RPMI7951 (cell line): ENCODE data around the gene PIGBOS1. TPM values are rescaled to one million over a fixed set of nuclear protein-coding genes. Genes with fewer than 3 reads are reported as not detected.
"Not testable (repeated sequence)": the region's sequence is repeated elsewhere in the genome, so short reads cannot be mapped to it uniquely, and the experiment has no call there.

Experiments
- DNase-seq: peaks from one replicate; pipeline ENCODE4 v3.0.0-alpha.2; 2012; ENCODE audit warnings: low read depth
- total RNA-seq: library from RNA; depleted of rRNA; stranded (reverse); fragments of >200 nt; shearing (Covaris generic); gene quantifications from 2 replicates; pipeline ENCODE4 v1.2.3, GENCODE V29; 2014

The PIGBOS1 gene
- total RNA-seq, 1 experiment from 2014 or later, result 25.6 TPM

- DNase-seq, result no peak
These were observed 21.6 kb downstream of the PIGBOS1 start for GRCh38 chr15:55297315-55297714.

- DNase-seq, result peak; percentile 81
These were observed 28.3 kb downstream of the PIGBOS1 start for GRCh38 chr15:55290528-55291057.

- DNase-seq, result peak; percentile 81
These were observed 29.0 kb downstream of the PIGBOS1 start, which contains the start of gene RAB27A for GRCh38 chr15:55289746-55290527. Gene RAB27A, minus strand, starts transcription at chr15:55289813. Its CDS starts 54,879 bp downstream, at chr15:55234934.

GRCh38 chr15:55289011-55289745, 29.7 kb downstream of the PIGBOS1 start:
- peak; percentile 72 for DNase-seq

GRCh38 chr15:55288006-55288717, 30.8 kb downstream of the PIGBOS1 start:
- DNase-seq, result no peak

- DNase-seq, result not testable (repeated sequence)
These were observed 32.3 kb downstream of the PIGBOS1 start for GRCh38 chr15:55286442-55287189.

GRCh38 chr15:55284426-55284825, 34.5 kb downstream of the PIGBOS1 start:
- DNase-seq, result no peak

GRCh38 chr15:55283379-55284147, 35.4 kb downstream of the PIGBOS1 start:
- no peak for DNase-seq

GRCh38 chr15:55282284-55282833, 36.6 kb downstream of the PIGBOS1 start:
- peak; percentile 96 for DNase-seq

- DNase-seq, result no peak
These were observed 37.2 kb downstream of the PIGBOS1 start for GRCh38 chr15:55281517-55282228.

GRCh38 chr15:55280589-55280988, 38.3 kb downstream of the PIGBOS1 start:
- peak; percentile 64 for DNase-seq

GRCh38 chr15:55279746-55280351, 39.1 kb downstream of the PIGBOS1 start:
- DNase-seq, result peak; percentile 98

GRCh38 chr15:55279100-55279745, 39.7 kb downstream of the PIGBOS1 start:
- DNase-seq, result no peak

- no peak for DNase-seq
These were observed 41.2 kb downstream of the PIGBOS1 start for GRCh38 chr15:55277715-55278114.

GRCh38 chr15:55277116-55277564, 41.8 kb downstream of the PIGBOS1 start:
- DNase-seq, result no peak

GRCh38 chr15:55276324-55276723, 42.6 kb downstream of the PIGBOS1 start:
- no peak for DNase-seq

GRCh38 chr15:55270291-55270690, 48.6 kb downstream of the PIGBOS1 start:
- peak; percentile 65 for DNase-seq

- DNase-seq, result no peak
These were observed 50.7 kb downstream of the PIGBOS1 start for GRCh38 chr15:55268176-55268695.
